ENCODE measurements around the gene SLC7A5.

- TF ChIP-seq CTCF (IDR thresholded peaks at IDR 0.05) (no peak), POLR2A (IDR thresholded peaks at IDR 0.05) (no peak)
These were observed 41.0 kb downstream of the SLC7A5 start for GRCh38 chr16:87828071-87828906.
